ENCODE results near the gene TRPM3.
"Not testable (repeated sequence)": the region's sequence is repeated elsewhere in the genome, so short reads cannot be mapped to it uniquely, and the experiment has no call there.

The TRPM3 gene

DNA sequence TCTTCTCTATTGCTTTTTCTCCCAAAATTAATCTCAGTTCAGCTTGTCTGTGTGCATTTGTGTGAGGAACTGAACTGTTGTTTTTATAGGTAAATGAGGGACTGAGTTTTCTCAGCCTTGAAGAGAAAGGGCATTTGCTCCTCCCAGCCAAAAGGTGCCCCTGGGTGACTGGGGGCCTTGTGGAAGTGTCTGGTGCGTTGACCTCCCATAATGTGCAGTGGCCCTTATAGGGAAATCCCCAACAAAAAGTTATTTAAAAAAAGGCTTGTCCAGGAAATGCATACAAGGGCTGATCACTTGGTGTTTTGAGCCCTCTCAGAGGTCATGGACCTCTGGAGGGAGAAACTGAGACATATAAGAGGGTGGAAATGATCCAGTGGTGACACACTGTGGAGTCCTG is 467.3 kb downstream of the TRPM3 start:
- DNase-seq (ENCODE audit: low spot score), result no peak

- DNase-seq (ENCODE audit: low spot score), result not testable (repeated sequence)
These were observed 476.8 kb downstream of the TRPM3 start for GRCh38 chr9:70644627-70645026.

DNA sequence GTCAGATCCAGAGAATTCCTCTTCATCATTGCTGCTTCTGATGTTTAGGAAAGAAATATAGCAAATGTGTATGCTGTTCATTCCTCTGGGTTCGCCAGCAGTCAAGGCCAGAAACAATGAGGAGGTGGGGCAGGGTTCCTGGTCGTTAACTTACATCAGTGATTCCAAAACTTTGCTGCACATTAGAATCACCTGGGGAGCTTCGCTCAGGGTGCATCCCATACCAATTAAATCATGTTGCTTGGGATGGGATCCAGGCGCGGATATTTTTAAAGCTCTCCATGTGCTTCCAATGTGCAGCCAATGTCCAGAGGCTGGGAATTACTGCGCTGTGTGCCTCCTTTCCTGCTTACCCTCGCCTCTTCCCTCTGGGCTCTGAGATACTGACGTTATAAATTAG is 479.1 kb downstream of the TRPM3 start:
- DNase-seq (ENCODE audit: low spot score), result no peak

- DNase-seq (ENCODE audit: low spot score), result no peak
These were observed 479.8 kb downstream of the TRPM3 start for GRCh38 chr9:70641631-70642030.

DNA sequence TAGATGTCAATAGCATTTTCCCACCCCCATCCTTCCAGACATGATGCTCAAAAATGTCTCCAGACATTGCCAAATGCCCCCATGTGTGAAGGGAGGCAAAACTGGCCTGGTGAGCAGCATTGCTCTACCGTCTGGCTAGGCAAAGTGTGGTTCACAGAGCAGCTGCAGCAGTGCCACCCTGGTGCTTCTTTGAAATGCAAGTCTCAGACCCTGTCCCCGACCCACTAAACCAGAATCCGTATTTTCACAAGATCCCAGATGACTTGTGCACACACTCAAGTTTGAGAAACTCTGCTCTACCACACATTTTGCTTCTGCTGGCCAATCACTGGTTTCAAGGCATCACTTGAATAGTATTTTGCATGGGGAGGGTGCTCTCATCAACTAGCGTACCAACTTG is 480.4 kb downstream of the TRPM3 start:
- DNase-seq (ENCODE audit: low spot score), result no peak

- peak; percentile 45 for DNase-seq (ENCODE audit: low spot score)
These were observed 481.3 kb downstream of the TRPM3 start for GRCh38 chr9:70639853-70640814.

GRCh38 chr9:70635790-70636189 is 485.6 kb downstream of the TRPM3 start:
- DNase-seq (ENCODE audit: low spot score), result no peak

GRCh38 chr9:70634696-70635095 is 486.7 kb downstream of the TRPM3 start:
- DNase-seq (ENCODE audit: low spot score), result no peak

- no peak for DNase-seq (ENCODE audit: low spot score)
These were observed 490.4 kb downstream of the TRPM3 start for GRCh38 chr9:70630971-70631370.

- DNase-seq (ENCODE audit: low spot score), result not testable (repeated sequence)
These were observed 492.2 kb downstream of the TRPM3 start for GRCh38 chr9:70629080-70629685.

DNA sequence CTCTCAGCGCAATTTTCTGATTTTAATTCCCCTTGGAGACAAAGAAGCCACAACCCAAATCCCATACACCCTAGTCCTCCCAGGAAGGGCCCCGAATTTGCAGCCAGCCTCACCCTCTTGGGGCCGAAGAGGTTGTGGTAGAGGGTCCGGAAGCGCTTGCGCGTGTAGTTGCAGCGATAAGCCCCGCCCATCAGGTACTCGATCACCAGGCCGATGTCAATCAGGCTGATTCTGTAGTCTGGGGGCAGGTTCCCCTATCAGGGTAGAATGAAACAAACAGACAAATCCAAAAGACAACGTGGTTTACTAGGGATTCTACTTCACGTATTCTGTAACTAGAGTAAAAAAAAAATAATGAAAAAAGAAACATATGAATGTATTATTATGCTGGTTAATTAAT is 496.3 kb downstream of the TRPM3 start:
- DNase-seq (ENCODE audit: low spot score), result no peak

DNA sequence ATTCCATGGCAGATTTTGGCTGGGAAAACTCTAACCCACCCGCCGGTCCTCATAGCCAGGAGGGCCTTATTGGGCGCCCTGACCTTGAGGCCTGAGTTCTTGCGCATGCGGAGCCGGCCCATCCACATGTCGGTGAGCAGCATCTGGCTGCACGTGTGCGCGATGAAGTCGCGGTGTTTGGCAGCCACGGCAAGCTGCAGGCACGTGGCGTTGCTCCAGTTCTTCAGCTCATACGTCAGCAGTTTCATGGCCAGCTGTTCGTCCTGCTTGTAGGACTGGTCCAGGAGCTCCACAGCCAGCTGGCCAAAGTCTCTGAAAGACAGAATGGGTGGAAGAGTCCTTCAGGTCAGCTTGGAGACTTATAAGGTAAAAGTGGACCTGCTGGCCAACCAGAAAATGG is 502.6 kb downstream of the TRPM3 start:
- no peak for DNase-seq (ENCODE audit: low spot score)

GRCh38 chr9:70617033-70617828 is 504.2 kb downstream of the TRPM3 start:
- DNase-seq (ENCODE audit: low spot score), result no peak

- DNase-seq (ENCODE audit: low spot score), result no peak
These were observed 505.0 kb downstream of the TRPM3 start for GRCh38 chr9:70616228-70616990.

DNA sequence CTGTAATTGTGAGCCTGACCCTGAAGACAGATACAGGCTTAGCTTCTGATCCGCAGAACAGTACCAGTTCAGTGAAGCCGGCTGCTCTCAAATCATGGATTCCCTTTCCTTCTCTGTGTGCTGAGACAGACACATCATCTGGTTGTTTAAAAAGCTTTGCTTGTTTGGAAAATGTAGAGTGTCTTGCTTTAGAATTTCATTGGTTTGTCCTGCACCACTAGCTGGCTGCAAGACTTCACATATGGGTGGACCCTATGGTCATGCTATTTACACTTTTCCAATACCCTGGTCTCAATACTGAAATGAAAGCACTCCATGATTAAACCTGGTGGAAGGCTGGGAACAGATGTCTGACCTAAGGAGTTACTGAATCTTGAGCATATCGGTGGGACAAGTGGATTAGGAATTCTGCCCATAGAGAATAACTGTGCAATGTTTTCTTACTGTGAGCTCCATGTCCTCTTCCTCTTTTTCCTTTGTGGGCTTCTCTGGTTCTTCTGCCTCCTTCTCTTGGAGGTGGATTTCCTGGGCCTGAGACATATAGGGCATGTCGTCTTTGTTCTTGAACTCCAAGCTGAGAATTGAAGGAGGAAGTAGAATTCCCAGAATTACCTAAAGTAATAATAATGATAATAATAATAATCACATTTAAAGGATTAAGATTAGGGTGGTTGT is 505.8 kb downstream of the TRPM3 start:
- DNase-seq (ENCODE audit: low spot score), result no peak

- no peak for DNase-seq (ENCODE audit: low spot score)
These were observed 506.5 kb downstream of the TRPM3 start for GRCh38 chr9:70614786-70615463.

DNA sequence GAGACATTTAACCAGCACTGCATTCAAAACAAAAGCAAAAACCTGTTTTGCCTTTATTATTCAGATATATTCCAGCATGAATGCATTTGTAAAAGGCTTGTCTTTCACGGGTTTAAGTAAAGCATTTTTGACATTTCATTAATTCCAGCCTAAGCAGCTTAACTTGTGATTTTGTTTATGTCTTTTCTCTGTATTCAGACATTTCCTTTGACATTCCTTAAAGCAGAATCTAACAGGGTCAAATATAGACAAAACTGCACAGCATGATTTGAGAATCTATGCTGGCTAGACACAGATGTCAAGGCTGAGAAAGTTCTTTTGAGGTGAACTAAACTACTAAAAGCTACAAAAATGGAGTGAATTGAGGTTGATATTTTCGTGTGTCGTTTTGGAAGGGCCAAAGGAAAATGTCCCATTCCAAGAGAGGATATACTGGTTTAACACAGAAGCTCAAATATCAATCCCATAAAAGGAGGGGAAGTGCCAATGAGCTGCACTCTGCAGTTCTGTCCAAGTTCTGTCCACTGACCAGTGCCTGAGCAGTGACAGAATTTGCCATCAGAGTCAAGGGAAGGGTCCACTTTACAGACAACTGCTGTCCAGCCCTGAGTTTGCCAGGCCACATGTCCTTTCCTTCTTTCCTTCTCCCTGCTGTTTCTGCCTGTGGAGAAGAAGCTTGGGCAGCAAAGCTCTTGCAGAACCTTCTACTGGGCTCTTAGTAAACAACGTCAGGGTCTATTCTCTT is 508.2 kb downstream of the TRPM3 start:
- DNase-seq (ENCODE audit: low spot score), result no peak

DNA sequence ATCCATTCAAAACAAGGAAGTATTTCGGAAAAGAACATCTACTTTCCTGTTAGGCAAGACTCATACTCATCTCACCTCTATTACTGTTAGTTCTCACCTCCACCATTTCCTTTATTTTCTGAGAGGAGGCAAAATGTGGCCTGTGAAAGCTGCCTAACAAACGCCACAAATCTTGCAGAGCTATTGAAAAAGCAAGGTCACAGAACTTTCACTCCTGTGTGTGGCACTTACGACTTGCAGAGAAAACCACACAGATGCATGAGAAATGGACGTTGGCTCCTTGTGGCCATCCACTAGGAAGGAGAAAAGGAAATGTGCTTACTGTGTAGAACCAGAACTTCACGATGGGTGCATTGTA is 511.2 kb downstream of the TRPM3 start:
- no peak for DNase-seq (ENCODE audit: low spot score)

DNA sequence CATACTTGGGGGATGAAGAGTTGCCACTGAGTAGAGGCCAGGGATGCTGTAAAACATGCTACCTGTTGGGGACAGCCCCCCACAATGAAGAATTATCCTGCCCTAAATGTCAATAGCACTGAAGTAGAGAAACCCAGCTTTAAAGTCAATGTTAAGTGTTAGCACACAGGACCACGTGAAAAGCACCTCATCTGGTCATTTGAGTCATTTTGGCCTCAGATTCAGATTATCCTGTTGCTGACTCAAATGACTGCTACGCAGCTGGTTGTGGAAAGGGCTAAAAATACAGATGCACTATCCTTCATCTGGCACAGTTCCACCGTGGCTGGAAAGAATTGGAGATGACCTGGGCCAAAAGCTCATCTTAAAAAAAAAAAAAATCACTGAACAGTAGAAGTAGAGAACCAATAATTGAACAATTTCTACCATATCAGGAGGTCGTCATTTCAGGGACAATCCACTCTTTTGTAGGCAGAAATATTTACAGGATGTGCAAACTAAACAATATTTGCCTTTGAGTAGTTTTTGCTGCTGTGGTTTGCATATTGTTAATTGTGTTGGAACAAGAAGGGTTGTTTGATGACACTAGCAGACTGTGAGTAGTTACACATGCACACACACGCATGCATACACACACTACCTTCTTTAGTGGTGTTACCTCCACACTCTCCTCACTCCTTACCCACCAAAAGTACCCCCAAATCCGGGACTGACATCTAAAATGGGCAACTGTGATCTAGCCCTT is 511.7 kb downstream of the TRPM3 start:
- DNase-seq (ENCODE audit: low spot score), result peak; percentile 10
